GM12878 (cell line): Measurements from ENCODE around the gene PHF2. TPM values are rescaled to one million over a fixed set of nuclear protein-coding genes. Genes with fewer than 3 reads are reported as not detected.

Source experiments
- ATAC-seq: fragments of 200-7000 bp; cut with Tn5 transposase; 3 replicates; pipeline ENCODE4 v1.9.1; 2020; ENCODE audit warnings: mild to moderate bottlenecking, moderate library complexity
- BruUV-seq: library from RNA; stranded (reverse); fragments of 400-500 nt; replicated peaks from 2 replicates; lab custom pipeline; 2021; lab: Mats Ljungman, UMichigan
- CTCF ChIA-PET: fragments of 300-600 bp; sonication (Branson Sonifier 250); formaldehyde crosslinking; extraction: SDS; loops from one replicate; lab custom pipeline; 2021; ENCODE audit warnings: inconsistent platforms; lab: Yijun Ruan, JAX
- POLR2A ChIA-PET: fragments of 350-600 bp; formaldehyde crosslinking; extraction: SDS; loops from one replicate; lab custom pipeline; 2021; ENCODE audit warnings: inconsistent platforms; lab: Charles Lee
- RAD21 ChIA-PET: fragments of 300-600 bp; sonication (Branson Sonifier 250); formaldehyde crosslinking; loops from one replicate; lab custom pipeline; 2023; ENCODE audit warnings: antibody characterized with exemption; ENCODE audit not compliant: unreplicated experiment; lab: Charles Lee
- SMC1A ChIA-PET: fragments of 300-600 bp; sonication (Branson Sonifier 250); formaldehyde crosslinking; loops from one replicate; lab custom pipeline; 2023; ENCODE audit not compliant: unreplicated experiment, uncharacterized antibody; lab: Charles Lee
- DNase-seq: peaks from one replicate; pipeline ENCODE4 v3.0.0-alpha.2; 2011; ENCODE audit warnings: low read depth, low spot score
- FAIRE-seq: peaks from 3 replicates; lab custom pipeline; 2011; peaks lifted over from hg19 to GRCh38; lab: Jason Lieb, UNC
- H2AFZ ChIP-seq: 2 replicates; pipeline ENCODE4 v1.6.0; 2011; ENCODE audit warnings: low read depth, low read length, control low read depth; ENCODE audit not compliant: control insufficient read depth
- H3K27ac ChIP-seq: 2 replicates; pipeline ENCODE4 v1.5.1; 2011; ENCODE audit warnings: control low read depth; ENCODE audit not compliant: control insufficient read depth, insufficient read depth
- H3K27me3 ChIP-seq, 2 experiments: replicated peaks in 1 of 2; 2 replicates each; pipeline versions ENCODE4 v1.6.0 to v1.6.1; 2011; ENCODE audit warnings: low read length in 1 of 2; ENCODE audit not compliant: control insufficient read depth in 2 of 2, insufficient read depth in 2 of 2
- H3K36me3 ChIP-seq, 2 experiments: 2 replicates each; pipeline ENCODE4 v1.5.1; 2011; ENCODE audit warnings: low read length in 1 of 2; ENCODE audit not compliant: control insufficient read depth in 2 of 2, insufficient read depth in 2 of 2
- H3K4me1 ChIP-seq: 2 replicates; pipeline ENCODE4 v1.6.1; 2011; ENCODE audit warnings: mild to moderate bottlenecking, low read length, moderate library complexity, mixed read lengths; ENCODE audit not compliant: control insufficient read depth, insufficient read depth
- H3K4me2 ChIP-seq: 2 replicates; pipeline ENCODE4 v1.6.0; 2011; ENCODE audit warnings: control low read depth; ENCODE audit not compliant: control insufficient read depth, insufficient read depth
- H3K4me3 ChIP-seq: fragments of 200-600 bp; sonication (generic); 2 replicates; pipeline ENCODE4 v1.5.1; 2016
- H3K79me2 ChIP-seq: 2 replicates; pipeline ENCODE4 v1.6.0; 2011; ENCODE audit warnings: low read length; ENCODE audit not compliant: control insufficient read depth, insufficient read depth
- H3K9ac ChIP-seq: 2 replicates; pipeline ENCODE4 v1.8.0; 2011; ENCODE audit warnings: low read length, control low read depth, mixed read lengths; ENCODE audit not compliant: control insufficient read depth, insufficient read depth
- H3K9me3 ChIP-seq: replicated peaks from 3 replicates; pipeline ENCODE4 v1.5.1; 2011; ENCODE audit warnings: mild to moderate bottlenecking, low read length; ENCODE audit not compliant: control insufficient read depth, insufficient read depth
- H4K20me1 ChIP-seq: 2 replicates; pipeline ENCODE4 v1.6.0; 2011; ENCODE audit not compliant: control insufficient read depth, insufficient read depth
- EGR1 ChIP-seq, 2 experiments: IDR thresholded peaks; 1 replicate in 1 of 2; 2 replicates in 1 of 2; pipeline ENCODE4 v1.6.1; 2011 to 2012; ENCODE audit warnings: low read depth in 2 of 2, low read length in 2 of 2, borderline replicate concordance in 1 of 2, mild to moderate bottlenecking in 1 of 2, moderate library complexity in 1 of 2
- ESRRA ChIP-seq: IDR thresholded peaks from 2 replicates; pipeline ENCODE4 v1.6.1; 2012; ENCODE audit warnings: mild to moderate bottlenecking, low read length, improper control_type of control experiment
- HDAC6 ChIP-seq: fragments of 200-600 bp; sonication (generic); IDR thresholded peaks from one replicate; pipeline ENCODE4 v1.8.0; 2017; ENCODE audit warnings: antibody characterized with exemption; ENCODE audit not compliant: unreplicated experiment
- MYC ChIP-seq: IDR thresholded peaks from 2 replicates; pipeline ENCODE4 v1.6.1; 2011; ENCODE audit warnings: mild to moderate bottlenecking, low read length, moderate library complexity, inconsistent platforms; ENCODE audit not compliant: insufficient read depth, insufficient replicate concordance, insufficient read length, severe bottlenecking
- RB1 ChIP-seq: fragments of 450-650 bp; formaldehyde crosslinking; IDR thresholded peaks from 2 replicates; pipeline ENCODE4 v1.6.1; 2017; ENCODE audit warnings: mild to moderate bottlenecking, borderline replicate concordance
- RBBP5 ChIP-seq: fragments of 200-600 bp; sonication (generic); conservative IDR thresholded peaks from 2 replicates; pipeline ENCODE4 v1.6.1; 2016
- RCOR1 ChIP-seq: conservative IDR thresholded peaks from 2 replicates; pipeline ENCODE4 v1.6.1; 2012; ENCODE audit warnings: low read depth, low read length, improper control_type of control experiment
- SMAD5 ChIP-seq: IDR thresholded peaks from 2 replicates; pipeline ENCODE4 v1.6.1; 2016; ENCODE audit warnings: antibody characterized with exemption, low read depth
- SMC3 ChIP-seq: IDR thresholded peaks from 2 replicates; pipeline ENCODE4 v1.6.1; 2011; ENCODE audit warnings: low read length, improper control_type of control experiment, borderline replicate concordance
- TARDBP ChIP-seq: IDR thresholded peaks from 2 replicates; pipeline ENCODE4 v1.6.1; 2016; ENCODE audit warnings: borderline replicate concordance
- ZNF622 ChIP-seq: fragments of 450-650 bp; IDR thresholded peaks from 2 replicates; pipeline ENCODE4 v1.6.1; 2017; ENCODE audit warnings: mild to moderate bottlenecking, inconsistent platforms
- ZSCAN29 ChIP-seq: fragments of 450-650 bp; IDR thresholded peaks from 2 replicates; pipeline ENCODE4 v1.6.1; 2017; ENCODE audit warnings: mild to moderate bottlenecking, moderate library complexity
- WGBS: methylation state at CpG from one replicate; pipeline ENCODE4 v1.1.6; 2016; ENCODE audit warnings: low lambda C conversion rate; ENCODE audit not compliant: insufficient replicate concordance, insufficient coverage; ENCODE audit errors: missing lambda C conversion rate; 5-methylcytosine and 5-hydroxymethylcytosine counted together
- in situ Hi-C: fragments of 300-500 bp; cut with MboI; formaldehyde crosslinking; loops from 9 replicates; pipeline ENCODE4 v1.14.3; 2018; ENCODE audit warnings: mixed read lengths
- intact Hi-C: fragments of 100-400 bp; cut with micrococcal nuclease; formaldehyde crosslinking; loops from one replicate; pipeline ENCODE4 v1.14.2; 2022; ENCODE audit not compliant: unreplicated experiment
- polyA plus RNA-seq, 11 experiments: library from polyadenylated mRNA; depleted of rRNA in 4 of 11; unstranded in 6 of 11; stranded (reverse) in 5 of 11; fragments of >200 nt; fragmentation: Nextera tagmentation in 4 of 11; fragmentation: Illumina TruSeq in 1 of 11; extraction: Ambion mirVana in 4 of 11; extraction: Trizol in 1 of 11; gene quantifications; 1 replicate in 1 of 11; 2 replicates in 10 of 11; pipeline versions ENCODE4 v1.2.1 to v1.2.3, GENCODE V29; 2011 to 2016; ENCODE audit warnings: inconsistent platforms in 2 of 11, missing spikeins in 2 of 11, low read depth in 1 of 11
- total RNA-seq, 4 experiments: library from RNA; depleted of rRNA in 3 of 4; stranded (reverse); fragments of >200 nt in 3 of 4; fragmentation: Illumina TruSeq in 1 of 4; extraction: Trizol in 1 of 4; gene quantifications; 2 replicates each; pipeline versions ENCODE4 v1.2.1 to v1.2.3, GENCODE V29; 2013 to 2021
- TF ChIP-seq, protein P1 (sequence below): fragments of 450-650 bp; conservative IDR thresholded peaks from 2 replicates; pipeline ENCODE4 v1.6.1; 2017; ENCODE audit warnings: mild to moderate bottlenecking, moderate library complexity
- TF ChIP-seq, protein P2 (sequence below): fragments of 450-650 bp; IDR thresholded peaks from 2 replicates; pipeline ENCODE4 v1.6.1; 2017; ENCODE audit warnings: mild to moderate bottlenecking

Gene PHF2
- total and polyA plus RNA-seq, 10 of the 15 experiments (the other 5 are each of a cell fraction or from before 2014, with no cell fraction given): 0.34 to 13.3 (median 5.5) TPM

DNA sequence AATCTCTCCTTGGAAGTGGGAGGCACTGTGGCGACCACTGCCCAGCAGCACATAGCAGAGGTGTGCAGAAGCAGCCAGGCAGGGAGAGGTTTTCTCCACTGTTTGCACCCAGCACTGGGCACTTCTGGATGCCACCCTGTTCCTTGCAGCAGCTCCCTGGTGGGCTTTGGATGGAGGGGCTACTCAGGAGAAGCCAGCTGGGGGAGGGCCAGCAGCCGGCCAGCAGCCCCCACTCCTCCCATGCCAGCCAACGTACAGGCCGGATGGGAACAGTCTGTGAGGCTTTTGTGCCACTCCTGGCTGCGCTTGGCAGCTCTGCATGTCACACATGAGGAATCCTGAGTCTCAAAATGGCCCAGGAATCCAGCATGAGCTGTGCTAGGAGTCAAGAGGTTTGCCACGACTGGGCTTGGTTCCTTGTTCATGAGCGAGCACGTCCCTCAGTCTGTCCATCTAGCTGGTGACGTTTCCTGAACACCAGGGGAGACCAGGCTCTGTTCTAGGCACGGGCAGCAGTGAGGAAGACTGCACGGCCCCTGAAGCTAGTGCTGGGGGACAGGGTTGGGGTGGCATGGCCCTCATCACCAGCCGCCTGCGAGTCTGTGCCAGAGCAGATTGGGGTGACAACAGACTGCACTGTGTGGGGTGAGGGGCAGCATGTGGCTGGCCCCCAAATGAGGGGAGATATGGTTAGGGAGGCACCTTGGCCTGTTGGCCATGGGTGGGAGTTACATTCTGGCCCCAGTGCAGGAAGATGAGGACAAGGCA is 10.1 kb downstream of the PHF2 start:
- no peak for ATAC-seq
- POLR2A ChIA-PET: no interaction called here
- intact Hi-C loops (no loop called here), in situ Hi-C loops (no loop called here)
- RAD21 ChIA-PET: no interaction called here
- no peaks in the 10 kb centered on the region for H3K36me3 ChIP-seq
- no TSS peak for BruUV-seq
- WGBS: 87% methylated on average over 13 of the region's 13 CpGs
- no peaks in the 10 kb centered on the region; the same call in 1 of the 2 replicates for H3K79me2 ChIP-seq
- FAIRE-seq: no peak
- H3K4me1 ChIP-seq: no peaks in the 10 kb centered on the region
- H3K27ac ChIP-seq: no peak overlapping the region
- H3K9me3 ChIP-seq: peaks cover 2% of the 10 kb centered on the region; the same call in 2 of the 3 replicates
- CTCF ChIA-PET: no interaction called here
- no peak overlapping the region for H3K9ac ChIP-seq
- H3K4me3 ChIP-seq: no peak overlapping the region
- H2AFZ ChIP-seq: no peak overlapping the region
- peaks cover 3% of the 10 kb centered on the region; the same call in 1 of the 2 replicates for H4K20me1 ChIP-seq
- no peaks in the 10 kb centered on the region for H3K27me3 ChIP-seq
- no peak for TF ChIP-seq MYC
- SMC1A ChIA-PET: no interaction called here
- DNase-seq: no peak
- no peak overlapping the region for H3K4me2 ChIP-seq

- in situ Hi-C loops: no loop called here
- RAD21 ChIA-PET: no interaction called here
- SMC1A ChIA-PET: no interaction called here
- Histone ChIP-seq H3K4me3 (no peak overlapping the region), H3K27me3 (no peaks in the 10 kb centered on the region), H3K4me1 (no peaks in the 10 kb centered on the region), H3K9me3 (peaks cover 2% of the 10 kb centered on the region; the same call in 2 of the 3 replicates), H3K36me3 (no peaks in the 10 kb centered on the region), H2AFZ (no peak overlapping the region), H3K9ac (no peak overlapping the region), H4K20me1 (peaks cover 3% of the 10 kb centered on the region; the same call in 1 of the 2 replicates), H3K79me2 (no peaks in the 10 kb centered on the region; the same call in 1 of the 2 replicates), H3K27ac (no peak overlapping the region), H3K4me2 (no peak overlapping the region)
- BruUV-seq: no TSS peak
- CTCF ChIA-PET: no interaction called here
- ATAC-seq (no peak), DNase-seq (no peak), FAIRE-seq (no peak)
- POLR2A ChIA-PET: interaction anchor here (0.6 kb wide), 1 partner anchor 398 kb away, joined by 3 read pairs; no protein-coding TSS in a partner anchor
- intact Hi-C loops: no loop called here
- WGBS: 83% methylated on average over 7 of the region's 7 CpGs
- TF ChIP-seq, protein P1, sequence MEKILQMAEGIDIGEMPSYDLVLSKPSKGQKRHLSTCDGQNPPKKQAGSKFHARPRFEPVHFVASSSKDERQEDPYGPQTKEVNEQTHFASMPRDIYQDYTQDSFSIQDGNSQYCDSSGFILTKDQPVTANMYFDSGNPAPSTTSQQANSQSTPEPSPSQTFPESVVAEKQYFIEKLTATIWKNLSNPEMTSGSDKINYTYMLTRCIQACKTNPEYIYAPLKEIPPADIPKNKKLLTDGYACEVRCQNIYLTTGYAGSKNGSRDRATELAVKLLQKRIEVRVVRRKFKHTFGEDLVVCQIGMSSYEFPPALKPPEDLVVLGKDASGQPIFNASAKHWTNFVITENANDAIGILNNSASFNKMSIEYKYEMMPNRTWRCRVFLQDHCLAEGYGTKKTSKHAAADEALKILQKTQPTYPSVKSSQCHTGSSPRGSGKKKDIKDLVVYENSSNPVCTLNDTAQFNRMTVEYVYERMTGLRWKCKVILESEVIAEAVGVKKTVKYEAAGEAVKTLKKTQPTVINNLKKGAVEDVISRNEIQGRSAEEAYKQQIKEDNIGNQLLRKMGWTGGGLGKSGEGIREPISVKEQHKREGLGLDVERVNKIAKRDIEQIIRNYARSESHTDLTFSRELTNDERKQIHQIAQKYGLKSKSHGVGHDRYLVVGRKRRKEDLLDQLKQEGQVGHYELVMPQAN: no peak
- no peak for TF ChIP-seq HDAC6
- no peak for TF ChIP-seq ESRRA
- TF ChIP-seq EGR1 (IDR thresholded peaks at IDR 0.05; ENCODE audit: borderline replicate concordance in 1 of 2, low read depth in 2 of 2, low read length in 2 of 2): no peak
- no peak for TF ChIP-seq RBBP5
- no peak for TF ChIP-seq RB1
- TF ChIP-seq RCOR1: no peak
- TF ChIP-seq, protein P2, sequence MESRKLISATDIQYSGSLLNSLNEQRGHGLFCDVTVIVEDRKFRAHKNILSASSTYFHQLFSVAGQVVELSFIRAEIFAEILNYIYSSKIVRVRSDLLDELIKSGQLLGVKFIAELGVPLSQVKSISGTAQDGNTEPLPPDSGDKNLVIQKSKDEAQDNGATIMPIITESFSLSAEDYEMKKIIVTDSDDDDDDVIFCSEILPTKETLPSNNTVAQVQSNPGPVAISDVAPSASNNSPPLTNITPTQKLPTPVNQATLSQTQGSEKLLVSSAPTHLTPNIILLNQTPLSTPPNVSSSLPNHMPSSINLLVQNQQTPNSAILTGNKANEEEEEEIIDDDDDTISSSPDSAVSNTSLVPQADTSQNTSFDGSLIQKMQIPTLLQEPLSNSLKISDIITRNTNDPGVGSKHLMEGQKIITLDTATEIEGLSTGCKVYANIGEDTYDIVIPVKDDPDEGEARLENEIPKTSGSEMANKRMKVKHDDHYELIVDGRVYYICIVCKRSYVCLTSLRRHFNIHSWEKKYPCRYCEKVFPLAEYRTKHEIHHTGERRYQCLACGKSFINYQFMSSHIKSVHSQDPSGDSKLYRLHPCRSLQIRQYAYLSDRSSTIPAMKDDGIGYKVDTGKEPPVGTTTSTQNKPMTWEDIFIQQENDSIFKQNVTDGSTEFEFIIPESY: no peak
- TF ChIP-seq SMAD5: no peak
- no peak for TF ChIP-seq ZSCAN29
- TF ChIP-seq SMC3: no peak
- no peak for TF ChIP-seq ZNF622
- no peak for TF ChIP-seq TARDBP
These were observed 10.9 kb downstream of the PHF2 start for GRCh38 chr9:93587284-93587650.
